Measurements from ENCODE around the gene PRELID3B. TPM values are rescaled to one million over a fixed set of nuclear protein-coding genes. Genes with fewer than 3 reads are reported as not detected.

The PRELID3B gene
- total and polyA plus RNA-seq, 10 of the 15 experiments (the other 5 are each of a cell fraction or from before 2014, with no cell fraction given) = 72.5 to 151 (median 124) TPM

DNA sequence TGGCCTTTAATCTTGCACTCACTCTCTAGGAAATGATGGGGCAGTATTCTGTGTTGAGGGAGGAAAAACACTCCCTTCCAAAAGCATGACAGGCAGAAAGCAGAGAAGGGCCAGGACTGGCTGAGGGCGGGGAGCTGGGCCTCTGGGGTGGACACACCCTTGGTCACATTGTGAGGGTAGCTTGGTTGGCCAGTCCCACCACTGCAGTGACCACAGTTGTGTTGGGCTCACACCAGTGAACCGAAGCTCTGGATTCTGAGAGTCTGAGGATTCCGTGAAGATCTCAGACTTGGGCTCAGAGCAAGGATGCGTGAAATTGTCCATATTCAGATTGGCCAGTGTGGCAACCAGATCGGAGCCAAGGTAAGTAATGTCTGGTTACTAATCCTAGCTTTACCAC is 23.4 kb downstream of the PRELID3B start, which contains the start of gene TUBB1:
Gene TUBB1, plus strand, starts transcription at position 213 of the 400 bp plus-strand sequence. Its CDS starts 94 bp downstream, at position 307.
- H3K79me2 ChIP-seq (ENCODE audit: control insufficient read depth, insufficient read depth, low read length) = no peaks in the 10 kb centered on the region
- BruUV-seq (replicated peaks) = no TSS peak
- H3K27me3 ChIP-seq (replicated peaks in 1 of 2; ENCODE audit: control insufficient read depth in 2 of 2, insufficient read depth in 2 of 2, low read length in 1 of 2) = no peaks in the 10 kb centered on the region
- FAIRE-seq (no peak), DNase-seq (ENCODE audit: low read depth, low spot score) (no peak), ATAC-seq (no peak)
- CTCF ChIA-PET = no interaction called here
- no peak within 1 kb of the TSS for H3K27ac ChIP-seq (ENCODE audit: control insufficient read depth, insufficient read depth)
- TF ChIP-seq BMI1 (IDR thresholded peaks at IDR 0.05; ENCODE audit: borderline replicate concordance) (no peak), ESRRA (IDR thresholded peaks at IDR 0.05; ENCODE audit: low read length) (no peak), NR2C1 (IDR thresholded peaks at IDR 0.05) (no peak), SP1 (IDR thresholded peaks at IDR 0.05; ENCODE audit: low read depth, low read length) (no peak), ETV6 (conservative IDR thresholded peaks at IDR 0.05 in 1 of 2, IDR thresholded peaks at IDR 0.05 in 1 of 2; ENCODE audit: borderline replicate concordance in 1 of 2, low read depth in 1 of 2) (no peak), CBX5 (IDR thresholded peaks at IDR 0.05; ENCODE audit: low read depth) (no peak), EGR1 (IDR thresholded peaks at IDR 0.05; ENCODE audit: borderline replicate concordance in 1 of 2, low read depth in 2 of 2, low read length in 2 of 2) (no peak), IRF4 (IDR thresholded peaks at IDR 0.05; ENCODE audit: low read depth, low read length) (no peak), IKZF1 (conservative IDR thresholded peaks at IDR 0.05) (no peak), TBL1XR1 (IDR thresholded peaks at IDR 0.05; ENCODE audit: low read depth, low read length) (no peak), ZBED1 (IDR thresholded peaks at IDR 0.05; ENCODE audit: borderline replicate concordance) (no peak)
- TF ChIP-seq, protein P1, sequence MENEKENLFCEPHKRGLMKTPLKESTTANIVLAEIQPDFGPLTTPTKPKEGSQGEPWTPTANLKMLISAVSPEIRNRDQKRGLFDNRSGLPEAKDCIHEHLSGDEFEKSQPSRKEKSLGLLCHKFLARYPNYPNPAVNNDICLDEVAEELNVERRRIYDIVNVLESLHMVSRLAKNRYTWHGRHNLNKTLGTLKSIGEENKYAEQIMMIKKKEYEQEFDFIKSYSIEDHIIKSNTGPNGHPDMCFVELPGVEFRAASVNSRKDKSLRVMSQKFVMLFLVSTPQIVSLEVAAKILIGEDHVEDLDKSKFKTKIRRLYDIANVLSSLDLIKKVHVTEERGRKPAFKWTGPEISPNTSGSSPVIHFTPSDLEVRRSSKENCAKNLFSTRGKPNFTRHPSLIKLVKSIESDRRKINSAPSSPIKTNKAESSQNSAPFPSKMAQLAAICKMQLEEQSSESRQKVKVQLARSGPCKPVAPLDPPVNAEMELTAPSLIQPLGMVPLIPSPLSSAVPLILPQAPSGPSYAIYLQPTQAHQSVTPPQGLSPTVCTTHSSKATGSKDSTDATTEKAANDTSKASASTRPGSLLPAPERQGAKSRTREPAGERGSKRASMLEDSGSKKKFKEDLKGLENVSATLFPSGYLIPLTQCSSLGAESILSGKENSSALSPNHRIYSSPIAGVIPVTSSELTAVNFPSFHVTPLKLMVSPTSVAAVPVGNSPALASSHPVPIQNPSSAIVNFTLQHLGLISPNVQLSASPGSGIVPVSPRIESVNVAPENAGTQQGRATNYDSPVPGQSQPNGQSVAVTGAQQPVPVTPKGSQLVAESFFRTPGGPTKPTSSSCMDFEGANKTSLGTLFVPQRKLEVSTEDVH (IDR thresholded peaks at IDR 0.05; ENCODE audit: low read depth, partially characterized antibody) = no peak
- TF ChIP-seq, protein P2, sequence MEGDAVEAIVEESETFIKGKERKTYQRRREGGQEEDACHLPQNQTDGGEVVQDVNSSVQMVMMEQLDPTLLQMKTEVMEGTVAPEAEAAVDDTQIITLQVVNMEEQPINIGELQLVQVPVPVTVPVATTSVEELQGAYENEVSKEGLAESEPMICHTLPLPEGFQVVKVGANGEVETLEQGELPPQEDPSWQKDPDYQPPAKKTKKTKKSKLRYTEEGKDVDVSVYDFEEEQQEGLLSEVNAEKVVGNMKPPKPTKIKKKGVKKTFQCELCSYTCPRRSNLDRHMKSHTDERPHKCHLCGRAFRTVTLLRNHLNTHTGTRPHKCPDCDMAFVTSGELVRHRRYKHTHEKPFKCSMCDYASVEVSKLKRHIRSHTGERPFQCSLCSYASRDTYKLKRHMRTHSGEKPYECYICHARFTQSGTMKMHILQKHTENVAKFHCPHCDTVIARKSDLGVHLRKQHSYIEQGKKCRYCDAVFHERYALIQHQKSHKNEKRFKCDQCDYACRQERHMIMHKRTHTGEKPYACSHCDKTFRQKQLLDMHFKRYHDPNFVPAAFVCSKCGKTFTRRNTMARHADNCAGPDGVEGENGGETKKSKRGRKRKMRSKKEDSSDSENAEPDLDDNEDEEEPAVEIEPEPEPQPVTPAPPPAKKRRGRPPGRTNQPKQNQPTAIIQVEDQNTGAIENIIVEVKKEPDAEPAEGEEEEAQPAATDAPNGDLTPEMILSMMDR (IDR thresholded peaks at IDR 0.05 in 2 of 3, conservative IDR thresholded peaks at IDR 0.05 in 1 of 3; ENCODE audit: control insufficient read depth in 2 of 3, extremely low read depth in 1 of 3, insufficient read depth in 1 of 3, low read depth in 3 of 3, low read length in 3 of 3) = no peak
- no peak within 1 kb of the TSS for H3K4me3 ChIP-seq
- in situ Hi-C loops (cut with MboI) (no loop called here), intact Hi-C loops (cut with micrococcal nuclease; ENCODE audit: unreplicated experiment) (no loop called here)
- H4K20me1 ChIP-seq (ENCODE audit: control insufficient read depth, insufficient read depth) = no peaks in the 10 kb centered on the region
- peaks cover 11% of the 10 kb centered on the region for H3K4me1 ChIP-seq (ENCODE audit: control insufficient read depth, insufficient read depth, low read length)
- RAD21 ChIA-PET (ENCODE audit: unreplicated experiment) = no interaction called here
- no peak within 1 kb of the TSS for H2AFZ ChIP-seq (ENCODE audit: control insufficient read depth, low read depth, low read length)
- peaks cover 9 to 16% of the 10 kb centered on the region in 2 experiments for H3K36me3 ChIP-seq (ENCODE audit: control insufficient read depth in 2 of 2, insufficient read depth in 2 of 2, low read length in 1 of 2)
- SMC1A ChIA-PET (ENCODE audit: uncharacterized antibody, unreplicated experiment) = interaction anchor here (1.1 kb wide), 1 partner anchor 10 kb away, joined by 3 read pairs; no protein-coding TSS in a partner anchor
- no peak within 1 kb of the TSS for H3K9ac ChIP-seq (ENCODE audit: control insufficient read depth, insufficient read depth, low read length)
- 96% methylated on average over 5 of the region's 5 CpGs for WGBS (ENCODE audit: insufficient coverage, insufficient replicate concordance, low lambda C conversion rate, missing lambda C conversion rate)
- no peak within 1 kb of the TSS for H3K4me2 ChIP-seq (ENCODE audit: control insufficient read depth, insufficient read depth)
- POLR2A ChIA-PET = interaction anchor here (1.0 to 1.2 kb wide), 2 partner anchors 13 to 36 kb away, joined by 3 read pairs; partner anchors contain the start of gene ATP5F1E
- no peaks in the 10 kb centered on the region for H3K9me3 ChIP-seq (replicated peaks; ENCODE audit: control insufficient read depth, insufficient read depth, low read length)
